Smooth muscle cell (in vitro differentiated cells): Measurements from ENCODE around the gene PFKL. TPM values are rescaled to one million over a fixed set of nuclear protein-coding genes. Genes with fewer than 3 reads are reported as not detected.

ENCODE experiments used
- DNase-seq: peaks from one replicate; lab custom pipeline; 2025; ENCODE audit not compliant: unreplicated experiment; lab: John Stamatoyannopoulos, UW
- H2AFZ ChIP-seq: fragments of 200-600 bp; sonication (generic); 2 replicates; pipeline ENCODE4 v1.6.0; 2016; ENCODE audit warnings: antibody characterized with exemption, low read depth, mild to moderate bottlenecking
- H3F3A ChIP-seq: fragments of 200-600 bp; sonication (generic); 2 replicates; pipeline ENCODE4 v1.6.0; 2017; ENCODE audit warnings: antibody characterized with exemption, low read depth
- H3K27ac ChIP-seq: fragments of 200-600 bp; sonication (generic); 2 replicates; pipeline ENCODE4 v1.5.1; 2016; ENCODE audit warnings: low read depth, mild to moderate bottlenecking
- H3K27me3 ChIP-seq: fragments of 200-600 bp; sonication (generic); 2 replicates; pipeline ENCODE4 v1.6.1; 2016; ENCODE audit warnings: low read depth, mild to moderate bottlenecking
- H3K36me3 ChIP-seq: fragments of 200-600 bp; sonication (generic); 2 replicates; pipeline ENCODE4 v1.5.1; 2016; ENCODE audit warnings: low read depth
- H3K4me1 ChIP-seq: fragments of 200-600 bp; sonication (generic); 2 replicates; pipeline ENCODE4 v1.5.1; 2016; ENCODE audit warnings: low read depth
- H3K4me2 ChIP-seq: fragments of 200-600 bp; sonication (generic); 2 replicates; pipeline ENCODE4 v1.6.0; 2016; ENCODE audit warnings: mild to moderate bottlenecking
- H3K4me3 ChIP-seq: fragments of 200-600 bp; sonication (generic); 2 replicates; pipeline ENCODE4 v1.5.1; 2016; ENCODE audit warnings: mild to moderate bottlenecking
- H3K79me2 ChIP-seq: fragments of 200-600 bp; sonication (generic); 2 replicates; pipeline ENCODE4 v1.6.0; 2016; ENCODE audit warnings: low read depth, mild to moderate bottlenecking
- H3K9ac ChIP-seq: fragments of 200-600 bp; sonication (generic); 2 replicates; pipeline ENCODE4 v1.6.0; 2016; ENCODE audit warnings: low read depth
- H3K9me3 ChIP-seq: fragments of 200-600 bp; sonication (generic); replicated peaks from 2 replicates; pipeline ENCODE4 v1.5.1; 2016; ENCODE audit warnings: low read depth
- H4K20me1 ChIP-seq: fragments of 200-600 bp; sonication (generic); 2 replicates; pipeline ENCODE4 v1.6.0; 2016; ENCODE audit warnings: low read depth
- CTCF ChIP-seq: fragments of 200-600 bp; sonication (generic); IDR thresholded peaks from 2 replicates; pipeline ENCODE4 v1.5.1; 2017; ENCODE audit warnings: borderline replicate concordance, mild to moderate bottlenecking, antibody characterized with exemption; ENCODE audit not compliant: insufficient read depth, poor library complexity, severe bottlenecking
- WGBS: methylation state at CpG from one replicate; pipeline ENCODE4 v1.1.7; 2016; ENCODE audit warnings: low lambda C conversion rate; 5-methylcytosine and 5-hydroxymethylcytosine counted together
- polyA plus RNA-seq: library from polyadenylated mRNA; unstranded; fragments of >200 nt; fragmentation: Nextera tagmentation; extraction: Ambion mirVana; gene quantifications from 2 replicates; pipeline ENCODE4 v1.2.1, GENCODE V29; 2016
- total RNA-seq: library from RNA; depleted of rRNA; stranded (reverse); fragments of >200 nt; gene quantifications from 2 replicates; pipeline ENCODE4 v1.2.3, GENCODE V29; 2014

PFKL gene
- total and polyA plus RNA-seq, 2 experiments from 2014 or later: 51.4 to 162 TPM

GRCh38 chr21:44376606-44377005 is 76.8 kb downstream of the PFKL start:
- no peaks in the 10 kb centered on the region for H4K20me1 ChIP-seq
- H3K4me3 ChIP-seq: no peak overlapping the region
- 91% methylated on average over 9 of the region's 9 CpGs for WGBS
- no peak overlapping the region for H3K9ac ChIP-seq
- no peaks in the 10 kb centered on the region for H3K79me2 ChIP-seq
- no peak overlapping the region for H2AFZ ChIP-seq
- no peaks in the 10 kb centered on the region for H3K36me3 ChIP-seq
- H3K9me3 ChIP-seq: no peaks in the 10 kb centered on the region
- DNase-seq: no peak
- H3F3A ChIP-seq: no peaks in the 10 kb centered on the region
- no peak for TF ChIP-seq CTCF
- H3K27ac ChIP-seq: no peak overlapping the region
- H3K27me3 ChIP-seq: no peaks in the 10 kb centered on the region
- H3K4me2 ChIP-seq: no peak overlapping the region
- H3K4me1 ChIP-seq: no peaks in the 10 kb centered on the region

Other genes with a start within 250 kb of the PFKL start
- gene PWP2, start 192.7 kb upstream of the PFKL start, total RNA-seq: 1.4 and 10.9 TPM in 2 replicates
- gene PWP2, start 192.7 kb upstream of the PFKL start, polyA plus RNA-seq: 0.38 and 0.76 TPM in 2 replicates
- 5.8 and 6.3 TPM in 2 replicates for gene GATD3, start 166.4 kb upstream of the PFKL start, total RNA-seq
- gene GATD3, start 166.4 kb upstream of the PFKL start, polyA plus RNA-seq: 4.1 and 4.6 TPM in 2 replicates
- gene ICOSLG, start 59.1 kb upstream of the PFKL start, total RNA-seq: 0.76 and 1.0 TPM in 2 replicates
- 0.73 and 1.3 TPM in 2 replicates for gene ICOSLG, start 59.1 kb upstream of the PFKL start, polyA plus RNA-seq
- not detected in 2 replicates for gene DNMT3L, start 38.2 kb upstream of the PFKL start, total RNA-seq
- not detected in 2 replicates for gene DNMT3L, start 38.2 kb upstream of the PFKL start, polyA plus RNA-seq
- gene AIRE, start 14.2 kb upstream of the PFKL start, total RNA-seq: 0.27 and 0.76 TPM in 2 replicates
- gene AIRE, start 14.2 kb upstream of the PFKL start, polyA plus RNA-seq: 1.1 TPM in 1 of 2 replicates, not detected in the other
- gene CFAP410, start 39.3 kb downstream of the PFKL start, total RNA-seq: 6.5 and 12.4 TPM in 2 replicates
- 21.7 and 28.3 TPM in 2 replicates for gene CFAP410, start 39.3 kb downstream of the PFKL start, polyA plus RNA-seq
- gene TRPM2, start 53.6 kb downstream of the PFKL start, total RNA-seq: 0.31 TPM in 1 of 2 replicates, not detected in the other
- gene TRPM2, start 53.6 kb downstream of the PFKL start, polyA plus RNA-seq: not detected in 2 replicates
- 3.3 and 4.9 TPM in 2 replicates for gene LRRC3, start 155.5 kb downstream of the PFKL start, total RNA-seq
- gene LRRC3, start 155.5 kb downstream of the PFKL start, polyA plus RNA-seq: 5.3 and 5.8 TPM in 2 replicates
- not detected in 2 replicates for gene KRTAP10-1, start 240.1 kb downstream of the PFKL start, total RNA-seq
- gene KRTAP10-1, start 240.1 kb downstream of the PFKL start, polyA plus RNA-seq: 0.67 TPM in 1 of 2 replicates, not detected in the other